Keratinocyte (primary cell): Measurements from ENCODE around the gene RPL39L. TPM values are rescaled to one million over a fixed set of nuclear protein-coding genes. Genes with fewer than 3 reads are reported as not detected.

Experiments used
- DNase-seq: peaks from one replicate; pipeline ENCODE4 v3.0.0-alpha.2; 2011; ENCODE audit warnings: low read depth, missing footprints, low spot score
- FAIRE-seq: peaks from 2 replicates; lab custom pipeline; 2011; peaks lifted over from hg19 to GRCh38; lab: Jason Lieb, UNC
- H2AFZ ChIP-seq: 2 replicates; pipeline ENCODE4 v1.6.0; 2012; ENCODE audit warnings: low read length, control low read depth, inconsistent platforms; ENCODE audit not compliant: control insufficient read depth
- H3K27ac ChIP-seq: 2 replicates; pipeline ENCODE4 v1.5.1; 2011; ENCODE audit warnings: low read length; ENCODE audit not compliant: control insufficient read depth, insufficient read depth
- H3K27me3 ChIP-seq: 3 replicates; pipeline ENCODE4 v1.6.0; 2011; ENCODE audit warnings: low read length; ENCODE audit not compliant: control insufficient read depth, insufficient read depth; ENCODE audit errors: extremely low read depth
- H3K36me3 ChIP-seq, 2 experiments: 2 replicates in 1 of 2; 3 replicates in 1 of 2; pipeline ENCODE4 v1.5.1; 2011; ENCODE audit warnings: low read length in 2 of 2, mild to moderate bottlenecking in 1 of 2; ENCODE audit not compliant: control insufficient read depth in 2 of 2, insufficient read depth in 2 of 2; ENCODE audit errors: extremely low read depth in 1 of 2
- H3K4me1 ChIP-seq: 3 replicates; pipeline ENCODE4 v1.5.1; 2011; ENCODE audit warnings: low read length; ENCODE audit not compliant: control insufficient read depth, insufficient read depth; ENCODE audit errors: extremely low read depth
- H3K4me2 ChIP-seq: 3 replicates; pipeline ENCODE4 v1.6.0; 2011; ENCODE audit warnings: low read depth, low read length; ENCODE audit not compliant: control insufficient read depth, insufficient read depth; ENCODE audit errors: extremely low read depth
- H3K4me3 ChIP-seq, 3 experiments: fragments of 200-600 bp in 1 of 3; sonication (generic) in 1 of 3; 2 replicates in 2 of 3; 3 replicates in 1 of 3; pipeline ENCODE4 v1.5.1; 2011 to 2016; ENCODE audit warnings: low read length in 3 of 3, mild to moderate bottlenecking in 3 of 3, control low read depth in 2 of 3, inconsistent platforms in 1 of 3, low read depth in 1 of 3, mixed read lengths in 1 of 3, mixed run types in 1 of 3, moderate library complexity in 1 of 3; ENCODE audit not compliant: control insufficient read depth in 2 of 3, insufficient read depth in 2 of 3; ENCODE audit errors: extremely low read depth in 1 of 3
- H3K79me2 ChIP-seq: 2 replicates; pipeline ENCODE4 v1.6.0; 2012; ENCODE audit warnings: low read length; ENCODE audit not compliant: control insufficient read depth, insufficient read depth
- H3K9ac ChIP-seq: 3 replicates; pipeline ENCODE4 v1.6.0; 2011; ENCODE audit warnings: low read length; ENCODE audit not compliant: control insufficient read depth, insufficient read depth; ENCODE audit errors: extremely low read depth
- H3K9me1 ChIP-seq: 3 replicates; pipeline ENCODE4 v1.6.0; 2011; ENCODE audit warnings: low read length; ENCODE audit not compliant: control insufficient read depth, insufficient read depth; ENCODE audit errors: extremely low read depth
- H3K9me3 ChIP-seq: 2 replicates; pipeline ENCODE4 v1.5.1; 2012; ENCODE audit warnings: low read depth, low read length; ENCODE audit not compliant: control insufficient read depth
- H4K20me1 ChIP-seq: 3 replicates; pipeline ENCODE4 v1.6.0; 2011; ENCODE audit warnings: low read length; ENCODE audit not compliant: control insufficient read depth, insufficient read depth; ENCODE audit errors: extremely low read depth
- EZH2 ChIP-seq: IDR thresholded peaks from one replicate; pipeline ENCODE4 v1.6.1; 2012; ENCODE audit warnings: inconsistent platforms, mild to moderate bottlenecking, low read length, moderate library complexity
- dilution Hi-C: fragments of 300-500 bp; cut with MboI; formaldehyde crosslinking; loops from one replicate; pipeline ENCODE4 v1.7.0; 2020; ENCODE audit warnings: low sequenced_read_pairs; ENCODE audit not compliant: extremely low pct_ligation_motif_present
- polyA plus RNA-seq, 5 experiments: library from polyadenylated mRNA; depleted of rRNA in 3 of 5; stranded (reverse) in 3 of 5; stranded (forward) in 1 of 5; unstranded in 1 of 5; fragments of >200 nt; gene quantifications; 1 replicate in 1 of 5; 2 replicates in 3 of 5; 3 replicates in 1 of 5; pipeline versions ENCODE4 v1.2.1 to v1.2.3, GENCODE V29; 2011 to 2012; ENCODE audit warnings: missing spikeins in 2 of 5, low read depth in 1 of 5, low replicate concordance in 1 of 5
- TF ChIP-seq, protein P1 (sequence below), 3 experiments: IDR thresholded peaks in 1 of 3; conservative IDR thresholded peaks in 1 of 3; optimal IDR thresholded peaks in 1 of 3; 2 replicates in 2 of 3; 3 replicates in 1 of 3; pipeline versions ENCODE3 to v1.5.1; 2011; ENCODE audit warnings: low read length in 3 of 3, mild to moderate bottlenecking in 3 of 3, moderate library complexity in 2 of 3, control low read depth in 1 of 3, inconsistent platforms in 1 of 3; ENCODE audit not compliant: insufficient read depth in 2 of 3; ENCODE audit errors: extremely low read depth in 1 of 3

The RPL39L gene
- polyA plus RNA-seq, 1 donor (not counting 4 experiments of a cell fraction or from before 2014, with no cell fraction given), result 20.0 TPM

DNA sequence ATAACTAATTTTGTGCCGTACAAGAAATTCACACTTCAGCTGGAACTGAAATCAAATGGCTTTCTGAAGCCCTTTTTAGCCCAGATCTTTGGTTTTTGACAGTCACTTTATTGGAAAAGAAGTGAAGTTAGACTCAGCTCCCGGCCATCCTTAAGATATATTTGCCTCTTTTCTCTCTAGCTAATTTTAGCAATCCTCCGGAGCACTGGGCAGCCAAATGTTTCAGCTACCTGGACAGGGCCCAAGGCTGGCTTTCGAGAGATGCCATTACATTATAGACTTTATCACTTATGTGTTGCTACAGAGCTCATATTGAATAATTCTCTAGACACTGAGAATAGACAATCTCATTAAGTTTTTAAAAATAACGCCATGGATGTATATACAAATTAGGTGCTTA, 28.5 kb upstream of the RPL39L start:
- no peaks in the 10 kb centered on the region for H4K20me1 ChIP-seq
- H3K4me2 ChIP-seq, result no peak overlapping the region
- H3K4me3 ChIP-seq, result no peak overlapping the region
- no peak for FAIRE-seq
- no peaks in the 10 kb centered on the region for H3K79me2 ChIP-seq
- H3K27ac ChIP-seq, result no peak overlapping the region
- H3K4me1 ChIP-seq, result peaks cover 15% of the 10 kb centered on the region
- DNase-seq, result no peak
- no peaks in the 10 kb centered on the region for H3K36me3 ChIP-seq
- H3K9ac ChIP-seq, result no peak overlapping the region
- TF ChIP-seq, protein P1, sequence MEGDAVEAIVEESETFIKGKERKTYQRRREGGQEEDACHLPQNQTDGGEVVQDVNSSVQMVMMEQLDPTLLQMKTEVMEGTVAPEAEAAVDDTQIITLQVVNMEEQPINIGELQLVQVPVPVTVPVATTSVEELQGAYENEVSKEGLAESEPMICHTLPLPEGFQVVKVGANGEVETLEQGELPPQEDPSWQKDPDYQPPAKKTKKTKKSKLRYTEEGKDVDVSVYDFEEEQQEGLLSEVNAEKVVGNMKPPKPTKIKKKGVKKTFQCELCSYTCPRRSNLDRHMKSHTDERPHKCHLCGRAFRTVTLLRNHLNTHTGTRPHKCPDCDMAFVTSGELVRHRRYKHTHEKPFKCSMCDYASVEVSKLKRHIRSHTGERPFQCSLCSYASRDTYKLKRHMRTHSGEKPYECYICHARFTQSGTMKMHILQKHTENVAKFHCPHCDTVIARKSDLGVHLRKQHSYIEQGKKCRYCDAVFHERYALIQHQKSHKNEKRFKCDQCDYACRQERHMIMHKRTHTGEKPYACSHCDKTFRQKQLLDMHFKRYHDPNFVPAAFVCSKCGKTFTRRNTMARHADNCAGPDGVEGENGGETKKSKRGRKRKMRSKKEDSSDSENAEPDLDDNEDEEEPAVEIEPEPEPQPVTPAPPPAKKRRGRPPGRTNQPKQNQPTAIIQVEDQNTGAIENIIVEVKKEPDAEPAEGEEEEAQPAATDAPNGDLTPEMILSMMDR (optimal IDR thresholded peaks at IDR 0.05 in 1 of 3, IDR thresholded peaks at IDR 0.05 in 1 of 3, conservative IDR thresholded peaks at IDR 0.05 in 1 of 3; ENCODE audit: extremely low read depth in 1 of 3, insufficient read depth in 2 of 3, low read length in 3 of 3), result no peak
- TF ChIP-seq EZH2, result no peak
- H2AFZ ChIP-seq, result no peak overlapping the region
- no peaks in the 10 kb centered on the region for H3K9me3 ChIP-seq
- H3K27me3 ChIP-seq, result no peaks in the 10 kb centered on the region
- no peaks in the 10 kb centered on the region for H3K9me1 ChIP-seq
- dilution Hi-C loops, result no loop called here

DNA sequence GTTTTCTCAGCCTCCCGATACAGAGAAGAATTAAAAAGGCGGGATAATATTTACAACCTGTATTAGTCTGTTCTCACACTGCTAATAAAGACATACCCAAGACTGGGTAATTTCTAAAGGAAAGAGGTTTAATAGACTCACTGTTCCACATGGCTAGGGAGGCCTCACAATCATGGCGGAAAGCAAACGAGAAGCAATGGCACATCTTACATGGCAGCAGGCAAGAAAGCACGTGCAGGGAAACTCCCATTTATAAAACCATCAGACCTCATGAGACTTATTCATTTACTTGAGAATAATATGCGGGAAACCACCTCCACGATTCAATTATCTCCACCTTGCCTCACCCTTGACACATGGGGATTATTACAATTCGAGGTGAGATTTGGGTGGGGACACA, 27.5 kb upstream of the RPL39L start:
- FAIRE-seq (no peak), DNase-seq (no peak)
- H3K9me3 ChIP-seq, result no peaks in the 10 kb centered on the region
- H3K9ac ChIP-seq, result no peak overlapping the region
- TF ChIP-seq, protein P1 (optimal IDR thresholded peaks at IDR 0.05 in 1 of 3, IDR thresholded peaks at IDR 0.05 in 1 of 3, conservative IDR thresholded peaks at IDR 0.05 in 1 of 3; ENCODE audit: extremely low read depth in 1 of 3, insufficient read depth in 2 of 3, low read length in 3 of 3), result no peak
- no peak for TF ChIP-seq EZH2
- H4K20me1 ChIP-seq, result no peaks in the 10 kb centered on the region
- no peak overlapping the region for H3K4me3 ChIP-seq
- no peaks in the 10 kb centered on the region for H3K36me3 ChIP-seq
- dilution Hi-C loops, result no loop called here
- no peak overlapping the region for H2AFZ ChIP-seq
- H3K79me2 ChIP-seq, result no peaks in the 10 kb centered on the region
- no peaks in the 10 kb centered on the region for H3K27me3 ChIP-seq
- no peaks in the 10 kb centered on the region for H3K9me1 ChIP-seq
- H3K4me2 ChIP-seq, result no peak overlapping the region
- no peak overlapping the region for H3K27ac ChIP-seq
- peaks cover 15% of the 10 kb centered on the region for H3K4me1 ChIP-seq
